IMR-90 (cell line): Measurements from ENCODE around the gene RNF111. TPM values are rescaled to one million over a fixed set of nuclear protein-coding genes. Genes with fewer than 3 reads are reported as not detected.

Experiments used
- ATAC-seq: fragments of 200-7000 bp; cut with Tn5 transposase; 2 replicates; pipeline ENCODE4 v1.9.1; 2020; ENCODE audit warnings: low read depth, mild to moderate bottlenecking, moderate library complexity
- BruUV-seq: library from RNA; stranded (reverse); fragments of 400-500 nt; replicated peaks from 2 replicates; lab custom pipeline; 2021; lab: Mats Ljungman, UMichigan
- CTCF ChIA-PET: fragments of 300-600 bp; formaldehyde crosslinking; extraction: SDS; loops from one replicate; lab custom pipeline; 2021; ENCODE audit warnings: antibody characterized with exemption; lab: Yijun Ruan, JAX
- POLR2A ChIA-PET: fragments of 300-600 bp; sonication (Branson Sonifier 250); formaldehyde crosslinking; loops from one replicate; lab custom pipeline; 2022; ENCODE audit warnings: antibody characterized with exemption; ENCODE audit not compliant: unreplicated experiment; lab: Charles Lee
- DNase-seq: peaks from one replicate; pipeline ENCODE4 v3.0.0; 2013
- H2AFZ ChIP-seq: replicated peaks from 2 replicates; pipeline ENCODE3; 2013; ENCODE audit warnings: low read length, mild to moderate bottlenecking; ENCODE audit not compliant: poor library complexity
- H2AK5ac ChIP-seq: 2 replicates; pipeline ENCODE4 v1.6.1; 2013; ENCODE audit warnings: low read depth, low read length, inconsistent platforms
- H2AK9ac ChIP-seq: replicated peaks from 2 replicates; pipeline ENCODE3; 2013; ENCODE audit warnings: mild to moderate bottlenecking, low read depth, low read length, moderate library complexity; ENCODE audit not compliant: poor library complexity
- H2BK120ac ChIP-seq: 2 replicates; pipeline ENCODE4 v1.6.1; 2013; ENCODE audit warnings: low read depth, low read length, inconsistent platforms
- H2BK15ac ChIP-seq: 3 replicates; pipeline ENCODE4 v1.6.1; 2013; ENCODE audit warnings: low read depth, low read length, inconsistent platforms
- H2BK20ac ChIP-seq: 2 replicates; pipeline ENCODE4 v1.6.1; 2013; ENCODE audit warnings: low read depth, mild to moderate bottlenecking, inconsistent platforms, low read length, moderate library complexity
- H2BK5ac ChIP-seq: 2 replicates; pipeline ENCODE4 v1.6.1; 2013; ENCODE audit warnings: mild to moderate bottlenecking, low read depth, low read length, inconsistent platforms; ENCODE audit not compliant: poor library complexity, severe bottlenecking
- H3K14ac ChIP-seq: replicated peaks from 2 replicates; pipeline ENCODE4 v1.6.1; 2013; ENCODE audit warnings: low read depth, low read length, inconsistent platforms
- H3K18ac ChIP-seq: 2 replicates; pipeline ENCODE4 v1.6.1; 2013; ENCODE audit warnings: low read depth, low read length, control low read depth
- H3K23ac ChIP-seq: 2 replicates; pipeline ENCODE4 v1.6.1; 2013; ENCODE audit warnings: low read depth, low read length, inconsistent platforms
- H3K27ac ChIP-seq: 2 replicates; pipeline ENCODE4 v1.5.1; 2013; ENCODE audit warnings: mild to moderate bottlenecking, control low read depth, low read length; ENCODE audit not compliant: insufficient read depth
- H3K27me3 ChIP-seq: 2 replicates; pipeline ENCODE4 v1.6.1; 2013; ENCODE audit warnings: low read length; ENCODE audit not compliant: control insufficient read depth, insufficient read depth
- H3K36me3 ChIP-seq: 2 replicates; pipeline ENCODE4 v1.6.1; 2013; ENCODE audit warnings: low read length, mixed read lengths; ENCODE audit not compliant: control insufficient read depth, insufficient read depth
- H3K4ac ChIP-seq: 2 replicates; pipeline ENCODE4 v1.6.1; 2013; ENCODE audit warnings: low read depth, low read length, inconsistent platforms
- H3K4me1 ChIP-seq: 2 replicates; pipeline ENCODE4 v1.6.1; 2013; ENCODE audit warnings: low read length, mixed read lengths; ENCODE audit not compliant: control insufficient read depth, insufficient read depth
- H3K4me2 ChIP-seq: 2 replicates; pipeline ENCODE4 v1.6.1; 2013; ENCODE audit warnings: low read depth, mild to moderate bottlenecking, control low read depth, low read length, moderate library complexity
- H3K4me3 ChIP-seq: 2 replicates; pipeline ENCODE4 v1.5.1; 2013; ENCODE audit warnings: low read depth, mild to moderate bottlenecking, control low read depth, low read length, moderate library complexity; ENCODE audit not compliant: insufficient read depth
- H3K56ac ChIP-seq: 2 replicates; pipeline ENCODE4 v1.6.1; 2013; ENCODE audit warnings: low read length, inconsistent platforms; ENCODE audit not compliant: insufficient read depth; ENCODE audit errors: extremely low read depth
- H3K79me1 ChIP-seq, 2 experiments: 2 replicates each; pipeline ENCODE4 v1.6.1; 2013; ENCODE audit warnings: low read length in 2 of 2, inconsistent platforms in 1 of 2, low read depth in 1 of 2
- H3K9ac ChIP-seq: 2 replicates; pipeline ENCODE4 v1.6.1; 2013; ENCODE audit warnings: low read depth, low read length, control low read depth
- H3K9me1 ChIP-seq: 2 replicates; pipeline ENCODE4 v1.6.1; 2013; ENCODE audit warnings: low read length, inconsistent platforms; ENCODE audit not compliant: insufficient read depth
- H3K9me3 ChIP-seq: 2 replicates; pipeline ENCODE4 v1.6.1; 2013; ENCODE audit warnings: low read length; ENCODE audit not compliant: control insufficient read depth, insufficient read depth
- H4K20me1 ChIP-seq: 2 replicates; pipeline ENCODE4 v1.6.1; 2013; ENCODE audit warnings: low read length, inconsistent platforms; ENCODE audit not compliant: insufficient read depth
- H4K5ac ChIP-seq: 2 replicates; pipeline ENCODE4 v1.6.1; 2013; ENCODE audit warnings: mild to moderate bottlenecking, low read depth, low read length, control low read depth
- H4K8ac ChIP-seq, 2 experiments: 2 replicates each; pipeline ENCODE4 v1.6.1; 2013; ENCODE audit warnings: low read depth in 2 of 2, low read length in 2 of 2, control low read depth in 1 of 2, inconsistent platforms in 1 of 2
- H4K91ac ChIP-seq: 2 replicates; pipeline ENCODE4 v1.6.1; 2013; ENCODE audit warnings: low read depth, low read length, inconsistent platforms; ENCODE audit not compliant: insufficient read depth
- BHLHE40 ChIP-seq: fragments of 150-350 bp; IDR thresholded peaks from 2 replicates; pipeline ENCODE4 v1.6.1; 2016; ENCODE audit warnings: mild to moderate bottlenecking, low read depth, low read length
- ELK1 ChIP-seq: fragments of 150-350 bp; IDR thresholded peaks from 2 replicates; pipeline ENCODE4 v1.6.1; 2016; ENCODE audit warnings: low read depth, mild to moderate bottlenecking, low read length, moderate library complexity, borderline replicate concordance
- FOS ChIP-seq: fragments of 150-350 bp; IDR thresholded peaks from 2 replicates; pipeline ENCODE4 v1.6.1; 2016; ENCODE audit warnings: low read depth, low read length
- MAFK ChIP-seq: IDR thresholded peaks from 2 replicates; pipeline ENCODE4 v1.6.1; 2012; ENCODE audit warnings: low read depth, low read length, improper control_type of control experiment
- NFE2L2 ChIP-seq: fragments of 150-350 bp; IDR thresholded peaks from 2 replicates; pipeline ENCODE4 v1.6.1; 2016; ENCODE audit warnings: low read depth, mild to moderate bottlenecking, low read length
- POLR2A ChIP-seq: IDR thresholded peaks from 2 replicates; pipeline ENCODE4 v1.6.1; 2012; ENCODE audit warnings: mild to moderate bottlenecking, low read depth, low read length
- RAD21 ChIP-seq: IDR thresholded peaks from 2 replicates; pipeline ENCODE4 v1.6.1; 2012; ENCODE audit warnings: low read length, improper control_type of control experiment
- SMC3 ChIP-seq: fragments of 150-350 bp; IDR thresholded peaks from 2 replicates; pipeline ENCODE4 v1.6.1; 2016; ENCODE audit warnings: low read depth, mild to moderate bottlenecking, antibody characterized with exemption, low read length, moderate library complexity
- WGBS, 2 experiments: methylation state at CpG; one replicate each; pipeline versions ENCODE4 v1.1.5 to v1.1.7; 2013; ENCODE audit warnings: missing lambda C conversion rate in 2 of 2; ENCODE audit not compliant: insufficient read length in 1 of 2; ENCODE audit errors: extremely low coverage in 2 of 2; 5-methylcytosine and 5-hydroxymethylcytosine counted together
- dilution Hi-C: fragments of 300-500 bp; cut with HindIII; formaldehyde crosslinking; loops from one replicate; pipeline ENCODE4 v1.14.3; 2018; ENCODE audit warnings: low sequenced_read_pairs; ENCODE audit not compliant: unreplicated experiment
- in situ Hi-C: fragments of 300-500 bp; cut with MboI; formaldehyde crosslinking; loops from 3 replicates; pipeline ENCODE4 v1.14.3; 2019; ENCODE audit warnings: low sequenced_read_pairs, inconsistent platforms, mixed read lengths
- intact Hi-C: fragments of 100-400 bp; cut with micrococcal nuclease; formaldehyde crosslinking; loops from 2 replicates; pipeline ENCODE4 v1.10.0; 2022
- polyA plus RNA-seq, 3 experiments: library from polyadenylated mRNA; depleted of rRNA; stranded (reverse); fragments of >200 nt; gene quantifications; 2 replicates each; pipeline ENCODE4 v1.2.3, GENCODE V29; 2012; ENCODE audit warnings: low replicate concordance in 1 of 3
- total RNA-seq: library from RNA; depleted of rRNA; stranded (reverse); fragments of >200 nt; gene quantifications from 2 replicates; pipeline ENCODE4 v1.2.3, GENCODE V29; 2012
- TF ChIP-seq, protein P1 (sequence below): conservative IDR thresholded peaks from 2 replicates; pipeline ENCODE4 v1.5.1; 2012; ENCODE audit warnings: mild to moderate bottlenecking, low read depth, low read length, improper control_type of control experiment

The RNF111 gene
- total and polyA plus RNA-seq, 2 of the 4 experiments (the other 2 are of a cell fraction): 13.5 to 20.1 TPM

DNA sequence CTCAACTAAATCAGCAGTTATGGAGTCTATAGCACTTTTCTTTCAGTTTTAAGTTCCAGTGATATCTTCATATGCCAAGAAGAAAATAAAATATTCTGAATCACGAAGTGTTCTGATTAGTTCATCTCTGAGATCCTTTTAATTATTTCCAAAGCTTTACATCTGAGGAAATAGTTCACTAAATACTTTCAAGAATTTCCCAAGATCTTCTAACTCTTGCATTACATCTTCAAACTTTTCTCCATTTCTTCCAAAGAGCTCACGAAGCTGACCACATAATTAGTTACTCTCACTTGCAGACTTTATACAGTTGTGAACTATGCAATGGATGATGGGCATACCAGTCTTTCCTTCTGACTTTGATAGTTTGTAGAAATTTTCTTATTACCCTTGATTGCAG lies 4.2 kb upstream of the RNF111 start:
- no peak overlapping the region for H4K8ac ChIP-seq
- no peak overlapping the region for H3K9ac ChIP-seq
- TF ChIP-seq, protein P1, sequence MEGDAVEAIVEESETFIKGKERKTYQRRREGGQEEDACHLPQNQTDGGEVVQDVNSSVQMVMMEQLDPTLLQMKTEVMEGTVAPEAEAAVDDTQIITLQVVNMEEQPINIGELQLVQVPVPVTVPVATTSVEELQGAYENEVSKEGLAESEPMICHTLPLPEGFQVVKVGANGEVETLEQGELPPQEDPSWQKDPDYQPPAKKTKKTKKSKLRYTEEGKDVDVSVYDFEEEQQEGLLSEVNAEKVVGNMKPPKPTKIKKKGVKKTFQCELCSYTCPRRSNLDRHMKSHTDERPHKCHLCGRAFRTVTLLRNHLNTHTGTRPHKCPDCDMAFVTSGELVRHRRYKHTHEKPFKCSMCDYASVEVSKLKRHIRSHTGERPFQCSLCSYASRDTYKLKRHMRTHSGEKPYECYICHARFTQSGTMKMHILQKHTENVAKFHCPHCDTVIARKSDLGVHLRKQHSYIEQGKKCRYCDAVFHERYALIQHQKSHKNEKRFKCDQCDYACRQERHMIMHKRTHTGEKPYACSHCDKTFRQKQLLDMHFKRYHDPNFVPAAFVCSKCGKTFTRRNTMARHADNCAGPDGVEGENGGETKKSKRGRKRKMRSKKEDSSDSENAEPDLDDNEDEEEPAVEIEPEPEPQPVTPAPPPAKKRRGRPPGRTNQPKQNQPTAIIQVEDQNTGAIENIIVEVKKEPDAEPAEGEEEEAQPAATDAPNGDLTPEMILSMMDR: no peak
- TF ChIP-seq ELK1 (no peak), FOS (no peak), MAFK (no peak), BHLHE40 (no peak), RAD21 (no peak), POLR2A (no peak), SMC3 (no peak), NFE2L2 (no peak)
- no peak for ATAC-seq
- no peak overlapping the region for H3K27ac ChIP-seq
- no peak overlapping the region for H3K56ac ChIP-seq
- H3K36me3 ChIP-seq: no peaks in the 10 kb centered on the region
- no peak overlapping the region for H4K5ac ChIP-seq
- POLR2A ChIA-PET: no interaction called here
- no TSS peak for BruUV-seq
- no peak overlapping the region for H2BK15ac ChIP-seq
- no peak for DNase-seq
- no peaks in the 10 kb centered on the region for H3K27me3 ChIP-seq
- H2AFZ ChIP-seq: no peak overlapping the region
- H2BK120ac ChIP-seq: no peak overlapping the region
- no peaks in the 10 kb centered on the region for H3K4me1 ChIP-seq
- H3K4me2 ChIP-seq: no peak overlapping the region
- H3K18ac ChIP-seq: no peak overlapping the region
- intact Hi-C loops (loop anchor here (10.0 kb wide), 1 partner anchor 392 kb away; the partner anchor contains the start of gene MYO1E), dilution Hi-C loops (no loop called here), in situ Hi-C loops (no loop called here)
- no peaks in the 10 kb centered on the region for H3K9me1 ChIP-seq
- WGBS, 2 experiments: no CpG with 5 or more reads among the region's 2 CpGs
- no peaks in the 10 kb centered on the region for H3K9me3 ChIP-seq
- no peak overlapping the region for H3K4me3 ChIP-seq
- peaks cover 3% of the 10 kb centered on the region in 2 experiments; a peak in 1 of 4 replicates for H3K79me1 ChIP-seq
- peaks cover 6% of the 10 kb centered on the region for H4K20me1 ChIP-seq
- no peak overlapping the region for H3K4ac ChIP-seq
- no peak overlapping the region for H2BK5ac ChIP-seq
- no peak overlapping the region for H2AK9ac ChIP-seq
- no peak overlapping the region for H2AK5ac ChIP-seq
- H3K14ac ChIP-seq: no peak overlapping the region
- H3K23ac ChIP-seq: no peak overlapping the region
- CTCF ChIA-PET: interaction anchor here (0.6 kb wide), 1 partner anchor 707 kb away, joined by 8 read pairs; no protein-coding TSS in a partner anchor
- no peak overlapping the region for H2BK20ac ChIP-seq
- no peak overlapping the region for H4K91ac ChIP-seq
